Heart right ventricle (tissue), 16 donors: ENCODE data around the gene ZSWIM5. TPM values are rescaled to one million over a fixed set of nuclear protein-coding genes. Genes with fewer than 3 reads are reported as not detected.
"Not testable (repeated sequence)": the region's sequence is repeated elsewhere in the genome, so short reads cannot be mapped to it uniquely, and the experiment has no call there.

Experiments
- ATAC-seq, 8 donors: fragments of 200-7000 bp; cut with Tn5 transposase; one replicate each; pipeline ENCODE4 v1.9.1; 2020; ENCODE audit warnings: mild to moderate bottlenecking in 8 of 8, moderate library complexity in 8 of 8, moderate number of reproducible peaks in 1 of 8
- DNase-seq, 2 donors: peaks; one replicate each; pipeline ENCODE4 v3.0.0-alpha.2; 2020
- H3K27ac ChIP-seq, 10 donors: fragments of 200-600 bp; sonication (generic) in 2 of 10; one replicate each; pipeline versions ENCODE4 v1.5.0 to v1.8.0; 2020 to 2022; ENCODE audit warnings: mild to moderate bottlenecking in 3 of 10
- H3K27me3 ChIP-seq, 7 donors: fragments of 200-600 bp; one replicate each; pipeline ENCODE4 v1.8.0; 2021 to 2022; ENCODE audit warnings: mild to moderate bottlenecking in 2 of 7
- H3K36me3 ChIP-seq, 9 donors: fragments of 200-600 bp; sonication (generic) in 1 of 9; one replicate each; pipeline versions ENCODE4 v1.5.0 to v1.8.0; 2020 to 2022; ENCODE audit warnings: mild to moderate bottlenecking in 2 of 9
- H3K4me1 ChIP-seq, 9 donors: fragments of 200-600 bp; sonication (generic) in 1 of 9; one replicate each; pipeline versions ENCODE4 v1.5.0 to v1.8.0; 2020 to 2022; ENCODE audit warnings: mild to moderate bottlenecking in 4 of 9
- H3K4me3 ChIP-seq, 10 donors: fragments of 200-600 bp; sonication (generic) in 2 of 10; one replicate each; pipeline versions ENCODE4 v1.5.0 to v1.8.0; 2020 to 2022; ENCODE audit warnings: mild to moderate bottlenecking in 7 of 10, moderate library complexity in 2 of 10
- H3K9me3 ChIP-seq, 11 donors: fragments of 200-600 bp in 10 of 11; sonication (generic) in 2 of 11; one replicate each; pipeline versions ENCODE4 v1.5.0 to v1.8.0; 2013 to 2022; ENCODE audit warnings: mild to moderate bottlenecking in 2 of 11, control low read depth in 1 of 11, moderate library complexity in 1 of 11
- CTCF ChIP-seq, 9 donors: fragments of 200-600 bp; sonication (generic) in 2 of 9; IDR thresholded peaks; one replicate each; pipeline versions ENCODE4 v1.5.0 to v1.8.0; 2021 to 2022; ENCODE audit warnings: antibody characterized with exemption in 9 of 9, mild to moderate bottlenecking in 5 of 9, moderate library complexity in 1 of 9
- WGBS, 2 donors: extraction: QIAGEN DNeasy Blood & Tissue Kit; methylation state at CpG; one replicate each; pipeline ENCODE4 v1.1.7; 2013; ENCODE audit warnings: inconsistent platforms in 1 of 2; 5-methylcytosine and 5-hydroxymethylcytosine counted together
- intact Hi-C, 10 donors: fragments of 100-400 bp; cut with DNase I; formaldehyde crosslinking; loops; one replicate each; pipeline versions ENCODE4 v1.11.1 to v1.14.2; 2022
- polyA plus RNA-seq, 2 donors: library from polyadenylated mRNA; stranded (reverse); fragments of 200-250 nt; gene quantifications; one replicate each; pipeline ENCODE4 v1.2.3, GENCODE V29; 2013
- total RNA-seq, 10 donors: library from RNA; stranded (reverse); fragmentation: NEBNext Ultra II Directional in 3 of 10; extraction: Animal tissue kit (Norgen Biotek cat#: 25700) in 3 of 10; gene quantifications; one replicate each; pipeline versions ENCODE4 v1.2.1 to v1.2.4, GENCODE V29; 2021 to 2023
- donor health status: Arrhythmogenic right ventricular cardiomyopathy.
- donor health status: ischemic (EF 13 %, LVEDD 7.1; RV severe dilation, severe dysfunction).
- donor health status: healthy with polysubstance abuse.
- donor health status: DM: no; HTN: yes; CAD: no.
- donor health status: DM: no; HTN: no; CAD: no.
- donor health status: ischemic (EF 25% LVEDD 6.9; RV normal size, moderate dysfunction).
- donor health status: ischemic (EF 25% LVEDD 5.7; RV mildly dilated, moderate dysfunction).
- donor health status: healthy.
- donor health status: DM: yes; HTN: yes; CAD: no.
- donor health status: Ischemic cardiomyopathy.
- donor health status: ischemic (EF 35%, LVEDD 5.7; RV mildly dilated, moderate dysfunction).
- donor health status: nonischemic (EF 11% LVEDD 7.7; RV severe dilation, severe dysfunction).
- donor health status: DM: yes; HTN: yes; CAD: no.
- donor health status: PGD.
- donor health status: ischemic (EF 29% LVEDD 5.4; RV normal size, mild dysfunction).
- donor health status: nonischemic (EF 23%, LVEDD 6.1; RV moderate dilation, normal function).

The ZSWIM5 gene
- total and polyA plus RNA-seq, 12 donors: 0.22 to 1.7 (median 0.77) TPM

- Histone ChIP-seq H3K36me3 (no peaks in the 10 kb centered on the region), H3K27ac (no peak overlapping the region), H3K27me3 (no peaks in the 10 kb centered on the region), H3K4me3 (no peak overlapping the region), H3K9me3 (no peaks in the 10 kb centered on the region), H3K4me1 (no peaks in the 10 kb centered on the region)
- no peak for TF ChIP-seq CTCF (IDR thresholded peaks at IDR 0.05)
- ATAC-seq (no peak), DNase-seq (no peak)
- intact Hi-C loops: no loop called here
- WGBS, 2 donors: 80 to 88% methylated on average over 2 of the region's 2 CpGs
These were observed 111.0 kb downstream of the ZSWIM5 start for GRCh38 chr1:45095450-45095849.

- ATAC-seq, H3K27ac ChIP-seq, H3K9me3 ChIP-seq, DNase-seq, H3K4me3 ChIP-seq, intact Hi-C loops, H3K4me1 ChIP-seq, H3K36me3 ChIP-seq, H3K27me3 ChIP-seq: not testable (repeated sequence)
- 95 to 96% methylated on average over 4 of the region's 4 CpGs for WGBS, 2 donors
These were observed 112.0 kb downstream of the ZSWIM5 start for GRCh38 chr1:45094371-45094770.

- no peaks in the 10 kb centered on the region for H3K9me3 ChIP-seq
- no peak for TF ChIP-seq CTCF (IDR thresholded peaks at IDR 0.05)
- no peaks in the 10 kb centered on the region for H3K4me1 ChIP-seq
- no peak for ATAC-seq
- intact Hi-C loops: no loop called here
- no peak for DNase-seq
- no peaks in the 10 kb centered on the region for H3K36me3 ChIP-seq
- H3K4me3 ChIP-seq: no peak overlapping the region
- no peak overlapping the region for H3K27ac ChIP-seq
- H3K27me3 ChIP-seq: no peaks in the 10 kb centered on the region
These were observed 113.1 kb downstream of the ZSWIM5 start for GRCh38 chr1:45093334-45093733.

- 72 to 74% methylated on average over 2 of the region's 2 CpGs for WGBS, 2 donors
- ATAC-seq (no peak), DNase-seq (no peak)
- no peak overlapping the region for H3K27ac ChIP-seq
- intact Hi-C loops: no loop called here
- no peak for TF ChIP-seq CTCF (IDR thresholded peaks at IDR 0.05)
- H3K4me1 ChIP-seq: no peaks in the 10 kb centered on the region
- no peaks in the 10 kb centered on the region for H3K9me3 ChIP-seq
- no peak overlapping the region for H3K4me3 ChIP-seq
- no peaks in the 10 kb centered on the region for H3K36me3 ChIP-seq
- no peaks in the 10 kb centered on the region for H3K27me3 ChIP-seq
These were observed 116.7 kb downstream of the ZSWIM5 start for GRCh38 chr1:45089711-45090110.

- ATAC-seq (no peak), DNase-seq (no peak)
- TF ChIP-seq CTCF (IDR thresholded peaks at IDR 0.05): no peak
- Histone ChIP-seq H3K4me3 (no peak overlapping the region), H3K27ac (no peak overlapping the region), H3K9me3 (no peaks in the 10 kb centered on the region), H3K4me1 (no peaks in the 10 kb centered on the region), H3K27me3 (no peaks in the 10 kb centered on the region), H3K36me3 (no peaks in the 10 kb centered on the region)
- WGBS, 2 donors: 77 to 100% methylated on average over 1 of the region's 1 CpG
- intact Hi-C loops: no loop called here
These were observed 121.8 kb downstream of the ZSWIM5 start for GRCh38 chr1:45084562-45084961.
